SH-SY5Y (cell line): ENCODE data around the gene MOB2.

Experiments used
- GATA2 ChIP-seq: IDR thresholded peaks from 2 replicates; pipeline ENCODE4 v1.6.1; 2011; ENCODE audit warnings: mild to moderate bottlenecking, low read depth, low read length
- GATA3 ChIP-seq: IDR thresholded peaks from 2 replicates; pipeline ENCODE4 v1.6.1; 2011; ENCODE audit warnings: low read depth, mild to moderate bottlenecking, low read length, moderate library complexity

DNA sequence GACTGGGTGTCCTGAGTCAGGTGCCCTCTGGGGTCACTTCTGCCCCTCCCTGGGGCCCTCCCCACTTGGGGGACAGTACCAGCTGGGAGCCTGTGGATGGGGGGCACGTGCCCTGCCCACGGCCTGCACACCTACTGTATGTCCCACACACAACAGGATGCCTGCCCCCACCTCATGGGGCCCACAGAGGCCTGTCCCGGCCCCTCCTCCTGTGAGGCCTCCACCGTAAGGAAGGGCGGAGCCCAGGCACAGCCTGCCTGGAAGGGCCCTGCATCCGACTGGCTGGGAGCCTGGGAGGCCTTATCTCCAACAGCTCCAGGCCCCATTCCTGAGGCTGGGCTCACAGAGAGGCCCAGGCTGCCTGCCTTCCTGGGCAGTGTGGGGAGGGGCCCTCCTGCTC lies 49.1 kb downstream of the MOB2 start:
- TF ChIP-seq GATA2: peak; percentile 26; the same call in 1 of the 2 replicates
- TF ChIP-seq GATA3: no peak
